Measurements from ENCODE around the gene TBX1.
"Not testable (repeated sequence)": the region's sequence is repeated elsewhere in the genome, so short reads cannot be mapped to it uniquely, and the experiment has no call there.

TBX1 gene

DNA sequence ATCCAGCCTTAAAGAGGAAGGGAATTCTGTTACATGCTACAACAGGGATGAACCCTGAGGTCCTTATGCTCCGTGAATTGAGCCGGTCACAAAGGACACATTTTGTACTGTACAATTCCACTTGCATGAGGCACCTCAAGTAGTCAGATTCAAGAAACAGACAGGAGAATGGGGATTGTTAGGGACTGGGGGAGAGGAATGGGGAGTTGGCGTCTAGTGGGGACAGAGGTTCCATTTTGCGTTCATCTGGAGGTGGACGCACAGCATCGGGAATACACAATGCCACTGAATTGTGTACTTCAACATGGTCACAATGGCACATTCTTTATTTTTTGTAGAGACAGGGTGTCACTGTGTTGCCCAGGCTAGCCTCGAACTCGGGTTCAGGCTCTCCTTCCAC is 14.1 kb downstream of the TBX1 start:
- no peak overlapping the region for H3K4me3 ChIP-seq (ENCODE audit: low read depth, low read length)
- DNase-seq = no peak
- TF ChIP-seq, protein P1, sequence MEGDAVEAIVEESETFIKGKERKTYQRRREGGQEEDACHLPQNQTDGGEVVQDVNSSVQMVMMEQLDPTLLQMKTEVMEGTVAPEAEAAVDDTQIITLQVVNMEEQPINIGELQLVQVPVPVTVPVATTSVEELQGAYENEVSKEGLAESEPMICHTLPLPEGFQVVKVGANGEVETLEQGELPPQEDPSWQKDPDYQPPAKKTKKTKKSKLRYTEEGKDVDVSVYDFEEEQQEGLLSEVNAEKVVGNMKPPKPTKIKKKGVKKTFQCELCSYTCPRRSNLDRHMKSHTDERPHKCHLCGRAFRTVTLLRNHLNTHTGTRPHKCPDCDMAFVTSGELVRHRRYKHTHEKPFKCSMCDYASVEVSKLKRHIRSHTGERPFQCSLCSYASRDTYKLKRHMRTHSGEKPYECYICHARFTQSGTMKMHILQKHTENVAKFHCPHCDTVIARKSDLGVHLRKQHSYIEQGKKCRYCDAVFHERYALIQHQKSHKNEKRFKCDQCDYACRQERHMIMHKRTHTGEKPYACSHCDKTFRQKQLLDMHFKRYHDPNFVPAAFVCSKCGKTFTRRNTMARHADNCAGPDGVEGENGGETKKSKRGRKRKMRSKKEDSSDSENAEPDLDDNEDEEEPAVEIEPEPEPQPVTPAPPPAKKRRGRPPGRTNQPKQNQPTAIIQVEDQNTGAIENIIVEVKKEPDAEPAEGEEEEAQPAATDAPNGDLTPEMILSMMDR (IDR thresholded peaks at IDR 0.05; ENCODE audit: low read depth, low read length, missing control alignments) = no peak
- no peak overlapping the region for H3K27ac ChIP-seq
- H3K36me3 ChIP-seq (replicated peaks) = no peaks in the 10 kb centered on the region
- in situ Hi-C loops (cut with HindIII; ENCODE audit: low pct_ligation_motif_present, low sequenced_read_pairs) = no loop called here
- peaks cover 39% of the 10 kb centered on the region for H3K27me3 ChIP-seq (replicated peaks)

DNA sequence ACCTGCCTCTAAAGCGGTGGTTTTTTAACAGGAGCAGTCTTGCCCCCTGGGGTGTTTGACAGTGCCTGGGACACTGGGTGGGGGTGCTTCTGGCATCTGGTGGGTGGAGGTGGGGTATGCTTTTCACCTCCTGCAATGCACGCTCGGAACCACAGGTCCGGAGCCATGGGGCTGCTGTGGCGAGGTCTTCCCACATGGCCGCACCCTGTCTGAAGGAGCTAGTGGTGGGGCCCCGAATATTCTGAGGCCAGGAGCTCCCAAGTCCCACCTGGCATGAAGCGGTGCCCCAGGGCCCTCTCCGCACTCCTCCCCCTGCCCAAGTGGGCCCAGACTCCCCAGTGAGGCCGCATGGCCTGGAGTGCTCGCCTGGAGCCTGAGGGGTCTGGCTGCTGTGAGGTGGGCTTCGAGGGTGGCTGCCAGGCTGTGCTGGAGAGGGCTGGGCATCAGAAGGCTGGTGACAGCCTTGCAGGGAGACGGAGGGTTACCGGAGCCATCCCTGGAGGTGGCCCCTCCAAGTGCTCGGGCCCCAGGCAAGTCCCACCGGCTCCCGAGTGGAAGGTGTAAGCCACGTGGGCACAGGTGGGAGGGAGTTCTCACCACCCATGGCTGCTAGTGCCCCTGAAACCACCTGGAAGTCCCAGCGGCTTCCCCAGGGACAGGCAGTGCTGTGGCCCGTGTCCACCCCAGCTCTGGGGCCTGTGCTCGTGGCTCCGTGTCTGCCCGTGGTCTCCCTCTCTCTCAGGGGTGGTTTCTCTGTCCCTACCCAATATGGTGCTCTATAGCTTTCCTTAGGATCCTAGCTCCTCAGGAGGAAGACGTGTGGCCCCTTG is 15.1 kb downstream of the TBX1 start:
- Histone ChIP-seq H3K27ac (no peak overlapping the region), H3K4me3 (ENCODE audit: low read depth, low read length) (no peak overlapping the region), H3K27me3 (replicated peaks) (peaks cover 39% of the 10 kb centered on the region), H3K36me3 (replicated peaks) (no peaks in the 10 kb centered on the region)
- DNase-seq = no peak
- TF ChIP-seq, protein P1 (IDR thresholded peaks at IDR 0.05; ENCODE audit: low read depth, low read length, missing control alignments) = no peak
- in situ Hi-C loops (cut with HindIII; ENCODE audit: low pct_ligation_motif_present, low sequenced_read_pairs) = no loop called here

DNA sequence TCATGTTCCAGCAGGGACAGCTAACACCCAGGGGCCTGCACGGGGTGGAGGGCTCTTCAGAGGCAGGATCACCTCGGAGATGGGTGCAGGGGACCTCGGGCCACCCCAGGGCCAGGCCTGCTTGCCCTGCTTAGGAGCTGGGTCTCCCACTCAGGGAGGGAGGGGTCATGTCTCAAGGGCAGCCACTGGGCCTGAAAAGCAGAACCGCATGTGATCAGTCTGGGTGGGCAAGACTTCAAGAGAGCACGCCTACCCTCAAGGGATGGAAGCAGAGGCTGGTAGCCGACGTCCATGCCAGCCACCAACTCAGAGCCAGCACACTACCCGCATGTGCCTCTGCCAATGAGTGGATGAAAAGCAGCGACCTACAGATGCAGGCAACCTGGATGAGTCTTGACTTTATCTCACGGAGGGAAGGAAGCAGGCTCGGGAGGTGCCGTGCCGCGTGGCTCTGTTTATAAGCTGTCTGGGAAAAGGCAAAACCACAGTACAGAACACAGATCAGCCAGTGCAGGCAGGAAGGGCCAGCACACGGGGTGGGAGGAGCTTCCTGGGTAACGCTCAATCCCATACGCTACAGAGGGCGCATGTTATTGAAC is 16.0 kb downstream of the TBX1 start:
- DNase-seq = no peak
- in situ Hi-C loops (cut with HindIII; ENCODE audit: low pct_ligation_motif_present, low sequenced_read_pairs) = no loop called here
- Histone ChIP-seq H3K4me3 (ENCODE audit: low read depth, low read length) (no peak overlapping the region), H3K27ac (no peak overlapping the region), H3K27me3 (replicated peaks) (peaks cover 35% of the 10 kb centered on the region), H3K36me3 (replicated peaks) (no peaks in the 10 kb centered on the region)
- TF ChIP-seq, protein P1 (IDR thresholded peaks at IDR 0.05; ENCODE audit: low read depth, low read length, missing control alignments) = no peak

DNA sequence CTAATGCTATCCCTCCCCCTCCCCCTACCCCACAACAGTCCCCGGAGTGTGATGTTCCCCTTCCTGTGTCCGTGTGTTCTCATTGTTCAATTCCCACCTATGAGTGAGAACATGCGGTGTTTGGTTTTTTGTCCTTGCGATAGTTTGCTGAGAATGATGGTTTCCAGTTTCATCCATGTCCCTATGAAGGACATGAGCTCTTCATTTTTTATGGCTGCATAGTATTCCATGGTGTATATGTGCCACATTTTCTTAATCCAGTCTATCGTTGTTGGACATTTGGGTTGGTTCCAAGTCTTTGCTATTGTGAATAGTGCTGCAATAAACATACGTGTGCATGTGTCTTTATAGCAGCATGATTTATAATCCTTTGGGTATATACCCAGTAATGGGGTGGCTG is 16.6 kb downstream of the TBX1 start:
- DNase-seq; H3K27ac ChIP-seq; H3K4me3 ChIP-seq (ENCODE audit: low read depth, low read length); H3K36me3 ChIP-seq (replicated peaks); in situ Hi-C loops (cut with HindIII; ENCODE audit: low pct_ligation_motif_present, low sequenced_read_pairs): not testable (repeated sequence)
- H3K27me3 ChIP-seq (replicated peaks) = peaks cover 28% of the 10 kb centered on the region

DNA sequence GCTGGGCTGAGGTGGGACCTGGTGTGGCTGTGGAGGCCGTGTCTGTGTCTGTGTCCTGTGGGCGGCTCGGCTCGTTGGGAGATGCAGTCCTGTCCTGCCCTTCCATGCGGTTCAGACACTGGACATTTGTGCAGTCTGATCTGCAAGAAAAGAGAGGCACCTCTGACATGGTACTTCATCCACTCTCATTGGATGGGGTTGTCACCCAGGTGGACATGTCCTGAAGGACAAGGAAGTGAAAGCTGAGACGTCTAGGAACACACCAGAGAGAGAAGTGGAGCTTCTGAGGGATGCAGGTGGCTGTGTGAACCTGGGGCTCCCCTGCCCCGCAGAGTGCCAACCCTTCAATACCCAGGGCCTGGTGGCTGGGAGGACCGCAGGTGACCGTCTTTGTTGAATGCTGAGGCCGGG is 18.4 kb downstream of the TBX1 start:
- H3K4me3 ChIP-seq (ENCODE audit: low read depth, low read length) = no peak overlapping the region
- no peak for DNase-seq
- peaks cover 10% of the 10 kb centered on the region for H3K27me3 ChIP-seq (replicated peaks)
- TF ChIP-seq, protein P1 (IDR thresholded peaks at IDR 0.05; ENCODE audit: low read depth, low read length, missing control alignments) = no peak
- H3K27ac ChIP-seq = no peak overlapping the region
- no peaks in the 10 kb centered on the region for H3K36me3 ChIP-seq (replicated peaks)
- in situ Hi-C loops (cut with HindIII; ENCODE audit: low pct_ligation_motif_present, low sequenced_read_pairs) = no loop called here

DNA sequence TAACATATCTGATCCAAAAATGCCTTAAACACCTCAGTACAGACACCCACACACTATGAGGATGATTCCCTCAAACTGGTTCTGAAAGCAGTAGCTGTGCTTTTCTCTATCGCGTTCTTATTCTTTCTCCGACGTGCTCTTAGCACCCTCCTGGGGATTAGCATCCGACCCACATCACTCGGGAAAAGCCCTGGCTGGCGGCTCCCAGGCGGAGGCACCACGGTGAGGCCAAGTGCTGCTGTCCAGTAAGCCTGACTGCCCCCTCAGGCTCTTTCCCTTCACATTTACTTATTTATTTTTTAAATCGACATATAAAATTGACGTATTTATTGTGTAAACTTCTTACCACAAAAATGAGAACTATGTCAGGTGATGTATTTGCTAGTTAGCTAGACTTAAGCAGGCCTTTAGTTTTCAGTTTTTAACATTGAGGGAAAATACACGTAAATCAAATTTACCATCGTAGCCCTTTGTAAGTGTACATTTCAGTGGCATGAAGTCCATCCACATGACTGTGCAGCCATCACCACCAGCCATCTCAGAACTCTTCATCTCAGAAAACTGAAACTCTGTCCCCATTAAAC is 19.2 kb downstream of the TBX1 start:
- in situ Hi-C loops (cut with HindIII; ENCODE audit: low pct_ligation_motif_present, low sequenced_read_pairs) = no loop called here
- Histone ChIP-seq H3K4me3 (ENCODE audit: low read depth, low read length) (no peak overlapping the region), H3K27me3 (replicated peaks) (peaks cover 5% of the 10 kb centered on the region), H3K36me3 (replicated peaks) (no peaks in the 10 kb centered on the region), H3K27ac (no peak overlapping the region)
- TF ChIP-seq, protein P1 (IDR thresholded peaks at IDR 0.05; ENCODE audit: low read depth, low read length, missing control alignments) = no peak
- DNase-seq = no peak

Data from brain microvascular endothelial cell (primary cell).